ENCODE measurements around the gene SFXN5. TPM values are rescaled to one million over a fixed set of nuclear protein-coding genes. Genes with fewer than 3 reads are reported as not detected.
A peak's percentile ranks its signal among the peaks of the same experiment; 100 is the strongest.

Gene SFXN5
- total and polyA plus RNA-seq, 7 donors: 5.1 to 17.1 (median 12.2) TPM

GRCh38 chr2:73107211-73107926, 35.9 kb upstream of the SFXN5 start:
- peak; percentile 53 to 64 for DNase-seq
- TF ChIP-seq CTCF (IDR thresholded peaks at IDR 0.05): no peak
- peaks cover 42% of the 10 kb centered on the region for H3K4me1 ChIP-seq
- no peaks in the 10 kb centered on the region for H3K9me3 ChIP-seq
- H3K27ac ChIP-seq: peak overlapping the region; percentile 54
- 20 to 43% (median 32%) methylated on average over 12 of the region's 12 CpGs for WGBS, 3 donors
- no peaks in the 10 kb centered on the region for H3K27me3 ChIP-seq (ENCODE audit: insufficient read depth in 3 of 3, low read length in 2 of 3)
- intact Hi-C loops (cut with DNase I): no loop called here
- peak; percentile 64 to 82 (median 82) for ATAC-seq
- no peaks in the 10 kb centered on the region for H3K36me3 ChIP-seq (ENCODE audit: insufficient read depth in 1 of 2, low read depth in 1 of 2)
- H3K4me3 ChIP-seq: no peak overlapping the region

GRCh38 chr2:73106791-73107190, 35.3 kb upstream of the SFXN5 start:
- WGBS, 3 donors: 70 to 74% (median 74%) methylated on average over 3 of the region's 3 CpGs
- TF ChIP-seq CTCF (IDR thresholded peaks at IDR 0.05): no peak
- Histone ChIP-seq H3K4me1 (peaks cover 42% of the 10 kb centered on the region), H3K4me3 (no peak overlapping the region), H3K9me3 (no peaks in the 10 kb centered on the region), H3K36me3 (ENCODE audit: insufficient read depth in 1 of 2, low read depth in 1 of 2) (no peaks in the 10 kb centered on the region), H3K27ac (peak overlapping the region; percentile 46), H3K27me3 (ENCODE audit: insufficient read depth in 3 of 3, low read length in 2 of 3) (no peaks in the 10 kb centered on the region)
- ATAC-seq: no peak
- no peak for DNase-seq
- intact Hi-C loops (cut with DNase I): no loop called here

- Histone ChIP-seq H3K27ac (no peak overlapping the region), H3K4me1 (peaks cover 30% of the 10 kb centered on the region), H3K4me3 (no peak overlapping the region), H3K27me3 (ENCODE audit: insufficient read depth in 3 of 3, low read length in 2 of 3) (no peaks in the 10 kb centered on the region), H3K36me3 (ENCODE audit: insufficient read depth in 1 of 2, low read depth in 1 of 2) (no peaks in the 10 kb centered on the region), H3K9me3 (no peaks in the 10 kb centered on the region)
- intact Hi-C loops (cut with DNase I): no loop called here
- DNase-seq (no peak), ATAC-seq (no peak)
- no peak for TF ChIP-seq CTCF (IDR thresholded peaks at IDR 0.05)
- 94 to 97% (median 97%) methylated on average over 2 of the region's 2 CpGs for WGBS, 3 donors
Measured at GRCh38 chr2:73105511-73105971, 34.0 kb upstream of the SFXN5 start.

- DNase-seq: no peak
- Histone ChIP-seq H3K27ac (no peak overlapping the region), H3K4me3 (no peak overlapping the region), H3K4me1 (peaks cover 24% of the 10 kb centered on the region), H3K36me3 (ENCODE audit: insufficient read depth in 1 of 2, low read depth in 1 of 2) (no peaks in the 10 kb centered on the region), H3K27me3 (ENCODE audit: insufficient read depth in 3 of 3, low read length in 2 of 3) (no peaks in the 10 kb centered on the region), H3K9me3 (no peaks in the 10 kb centered on the region)
- 80 to 88% (median 85%) methylated on average over 3 of the region's 3 CpGs for WGBS, 3 donors
- no peak for TF ChIP-seq CTCF (IDR thresholded peaks at IDR 0.05)
- intact Hi-C loops (cut with DNase I): no loop called here
- ATAC-seq: peak in 2 of 4 donors; percentile 44 to 48
Measured at GRCh38 chr2:73104933-73105332, 33.4 kb upstream of the SFXN5 start.

Data from psoas muscle (tissue), 8 donors.